ENCODE results near the gene EYS.

DNA sequence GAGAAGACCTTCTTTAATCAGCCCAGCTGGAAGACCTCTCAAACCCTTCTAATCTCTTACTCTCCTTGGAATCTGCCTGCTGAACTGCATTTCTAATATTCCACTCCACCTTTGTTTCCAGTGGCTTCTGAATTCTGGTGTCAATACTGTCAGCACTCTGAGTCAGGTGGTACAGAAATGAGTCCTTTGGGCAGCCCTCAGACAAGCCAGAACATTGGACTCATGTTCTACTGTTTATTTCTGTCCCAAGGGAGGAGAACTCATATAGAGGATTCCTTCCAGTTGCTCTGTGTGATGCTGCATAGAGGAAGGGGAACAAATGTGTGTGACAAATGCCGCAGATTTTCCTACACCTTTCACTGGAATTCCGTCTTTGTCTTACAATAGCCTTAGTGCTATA is 1956.6 kb downstream of the EYS start:
- TF ChIP-seq, protein P1, sequence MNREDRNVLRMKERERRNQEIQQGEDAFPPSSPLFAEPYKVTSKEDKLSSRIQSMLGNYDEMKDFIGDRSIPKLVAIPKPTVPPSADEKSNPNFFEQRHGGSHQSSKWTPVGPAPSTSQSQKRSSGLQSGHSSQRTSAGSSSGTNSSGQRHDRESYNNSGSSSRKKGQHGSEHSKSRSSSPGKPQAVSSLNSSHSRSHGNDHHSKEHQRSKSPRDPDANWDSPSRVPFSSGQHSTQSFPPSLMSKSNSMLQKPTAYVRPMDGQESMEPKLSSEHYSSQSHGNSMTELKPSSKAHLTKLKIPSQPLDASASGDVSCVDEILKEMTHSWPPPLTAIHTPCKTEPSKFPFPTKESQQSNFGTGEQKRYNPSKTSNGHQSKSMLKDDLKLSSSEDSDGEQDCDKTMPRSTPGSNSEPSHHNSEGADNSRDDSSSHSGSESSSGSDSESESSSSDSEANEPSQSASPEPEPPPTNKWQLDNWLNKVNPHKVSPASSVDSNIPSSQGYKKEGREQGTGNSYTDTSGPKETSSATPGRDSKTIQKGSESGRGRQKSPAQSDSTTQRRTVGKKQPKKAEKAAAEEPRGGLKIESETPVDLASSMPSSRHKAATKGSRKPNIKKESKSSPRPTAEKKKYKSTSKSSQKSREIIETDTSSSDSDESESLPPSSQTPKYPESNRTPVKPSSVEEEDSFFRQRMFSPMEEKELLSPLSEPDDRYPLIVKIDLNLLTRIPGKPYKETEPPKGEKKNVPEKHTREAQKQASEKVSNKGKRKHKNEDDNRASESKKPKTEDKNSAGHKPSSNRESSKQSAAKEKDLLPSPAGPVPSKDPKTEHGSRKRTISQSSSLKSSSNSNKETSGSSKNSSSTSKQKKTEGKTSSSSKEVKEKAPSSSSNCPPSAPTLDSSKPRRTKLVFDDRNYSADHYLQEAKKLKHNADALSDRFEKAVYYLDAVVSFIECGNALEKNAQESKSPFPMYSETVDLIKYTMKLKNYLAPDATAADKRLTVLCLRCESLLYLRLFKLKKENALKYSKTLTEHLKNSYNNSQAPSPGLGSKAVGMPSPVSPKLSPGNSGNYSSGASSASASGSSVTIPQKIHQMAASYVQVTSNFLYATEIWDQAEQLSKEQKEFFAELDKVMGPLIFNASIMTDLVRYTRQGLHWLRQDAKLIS (CRISPR knock-in tag; IDR thresholded peaks at IDR 0.05) = no peak
- TF ChIP-seq TRIM22 (IDR thresholded peaks at IDR 0.05) (no peak), SMAD1 (CRISPR knock-in tag; IDR thresholded peaks at IDR 0.05; ENCODE audit: borderline replicate concordance, low read depth) (no peak), POLR2A (IDR thresholded peaks at IDR 0.05; ENCODE audit: insufficient read depth in 1 of 2, low read depth in 2 of 2, low read length in 2 of 2) (no peak), ZNF263 (CRISPR knock-in tag; IDR thresholded peaks at IDR 0.05) (no peak), ETV6 (CRISPR knock-in tag; conservative IDR thresholded peaks at IDR 0.05) (no peak), RAD21 (CRISPR knock-in tag; IDR thresholded peaks at IDR 0.05) (no peak), TRIM24 (CRISPR knock-in tag; IDR thresholded peaks at IDR 0.05) (no peak)
- TF ChIP-seq, protein P2, sequence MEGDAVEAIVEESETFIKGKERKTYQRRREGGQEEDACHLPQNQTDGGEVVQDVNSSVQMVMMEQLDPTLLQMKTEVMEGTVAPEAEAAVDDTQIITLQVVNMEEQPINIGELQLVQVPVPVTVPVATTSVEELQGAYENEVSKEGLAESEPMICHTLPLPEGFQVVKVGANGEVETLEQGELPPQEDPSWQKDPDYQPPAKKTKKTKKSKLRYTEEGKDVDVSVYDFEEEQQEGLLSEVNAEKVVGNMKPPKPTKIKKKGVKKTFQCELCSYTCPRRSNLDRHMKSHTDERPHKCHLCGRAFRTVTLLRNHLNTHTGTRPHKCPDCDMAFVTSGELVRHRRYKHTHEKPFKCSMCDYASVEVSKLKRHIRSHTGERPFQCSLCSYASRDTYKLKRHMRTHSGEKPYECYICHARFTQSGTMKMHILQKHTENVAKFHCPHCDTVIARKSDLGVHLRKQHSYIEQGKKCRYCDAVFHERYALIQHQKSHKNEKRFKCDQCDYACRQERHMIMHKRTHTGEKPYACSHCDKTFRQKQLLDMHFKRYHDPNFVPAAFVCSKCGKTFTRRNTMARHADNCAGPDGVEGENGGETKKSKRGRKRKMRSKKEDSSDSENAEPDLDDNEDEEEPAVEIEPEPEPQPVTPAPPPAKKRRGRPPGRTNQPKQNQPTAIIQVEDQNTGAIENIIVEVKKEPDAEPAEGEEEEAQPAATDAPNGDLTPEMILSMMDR (CRISPR knock-in tag; IDR thresholded peaks at IDR 0.05) = no peak

Measured in HepG2 (cell line).